Tibial nerve (tissue), 4 donors: ENCODE data around the gene ELL. TPM values are rescaled to one million over a fixed set of nuclear protein-coding genes. Genes with fewer than 3 reads are reported as not detected.

Experiments used
- DNase-seq, 2 donors: peaks; one replicate each; pipeline ENCODE4 v3.0.0-alpha.2; 2019; ENCODE audit warnings: low spot score in 2 of 2
- H3K27ac ChIP-seq, 4 donors: fragments of 200-600 bp; sonication (generic) in 3 of 4; one replicate each; pipeline ENCODE4 v1.5.1; 2017 to 2019; ENCODE audit warnings: mild to moderate bottlenecking in 1 of 4
- H3K27me3 ChIP-seq, 2 donors: fragments of 200-600 bp; sonication (generic) in 1 of 2; one replicate each; pipeline versions ENCODE4 v1.5.1 to v1.6.0; 2017 to 2019
- H3K36me3 ChIP-seq, 3 donors: fragments of 200-600 bp; sonication (generic); one replicate each; pipeline ENCODE4 v1.5.1; 2018 to 2019
- H3K4me1 ChIP-seq, 4 donors: fragments of 200-600 bp; sonication (generic) in 3 of 4; one replicate each; pipeline ENCODE4 v1.5.1; 2017 to 2019
- H3K4me3 ChIP-seq, 4 donors: fragments of 200-600 bp; sonication (generic) in 3 of 4; one replicate each; pipeline ENCODE4 v1.5.1; 2017 to 2019; ENCODE audit warnings: mild to moderate bottlenecking in 1 of 4, moderate library complexity in 1 of 4
- H3K9me3 ChIP-seq, 4 donors: fragments of 200-600 bp; sonication (generic) in 3 of 4; one replicate each; pipeline ENCODE4 v1.5.1; 2017 to 2019
- CTCF ChIP-seq, 5 experiments: fragments of 200-600 bp in 3 of 5; fragments of 450-650 bp in 2 of 5; sonication (generic) in 3 of 5; IDR thresholded peaks; one replicate each; pipeline ENCODE4 v1.5.1; 2016 to 2019; ENCODE audit warnings: antibody characterized with exemption in 5 of 5, mild to moderate bottlenecking in 3 of 5, moderate library complexity in 2 of 5
- EP300 ChIP-seq, 2 donors: sonication (generic); formaldehyde crosslinking; IDR thresholded peaks; one replicate each; pipeline ENCODE4 v1.6.1; 2017; ENCODE audit warnings: antibody characterized with exemption in 2 of 2, mild to moderate bottlenecking in 1 of 2
- POLR2A ChIP-seq, 2 donors: fragments of 450-650 bp; IDR thresholded peaks; one replicate each; pipeline ENCODE4 v1.6.1; 2017; ENCODE audit warnings: antibody characterized with exemption in 2 of 2, mild to moderate bottlenecking in 2 of 2, moderate library complexity in 2 of 2
- WGBS, 2 donors: methylation state at CpG; one replicate each; pipeline ENCODE4 v1.1.5; 2018; 5-methylcytosine and 5-hydroxymethylcytosine counted together
- total RNA-seq, 4 donors: library from RNA; depleted of rRNA; stranded (reverse); fragments of >200 nt; gene quantifications; one replicate each; pipeline ENCODE4 v1.1.0, GENCODE V29; 2016

Gene ELL
- total RNA-seq, 4 donors from 2014 or later: 13.8 to 45.9 (median 26.0) TPM

- TF ChIP-seq EP300 (IDR thresholded peaks at IDR 0.05) (no peak), CTCF (IDR thresholded peaks at IDR 0.05) (no peak), POLR2A (IDR thresholded peaks at IDR 0.05) (no peak)
- Histone ChIP-seq H3K27ac (no peak overlapping the region), H3K36me3 (peaks cover 2 to 74% (median 11%) of the 10 kb centered on the region in 3 donors), H3K4me3 (no peak overlapping the region), H3K9me3 (no peaks in the 10 kb centered on the region), H3K27me3 (no peaks in the 10 kb centered on the region), H3K4me1 (peaks cover 0 to 22% (median 11%) of the 10 kb centered on the region in 4 donors)
- 90 to 96% methylated on average over 18 to 19 of the region's 19 CpGs for WGBS, 2 donors
- DNase-seq: no peak
Observed at GRCh38 chr19:18539372-18539771, 17.5 kb upstream of the ELL start.

DNA sequence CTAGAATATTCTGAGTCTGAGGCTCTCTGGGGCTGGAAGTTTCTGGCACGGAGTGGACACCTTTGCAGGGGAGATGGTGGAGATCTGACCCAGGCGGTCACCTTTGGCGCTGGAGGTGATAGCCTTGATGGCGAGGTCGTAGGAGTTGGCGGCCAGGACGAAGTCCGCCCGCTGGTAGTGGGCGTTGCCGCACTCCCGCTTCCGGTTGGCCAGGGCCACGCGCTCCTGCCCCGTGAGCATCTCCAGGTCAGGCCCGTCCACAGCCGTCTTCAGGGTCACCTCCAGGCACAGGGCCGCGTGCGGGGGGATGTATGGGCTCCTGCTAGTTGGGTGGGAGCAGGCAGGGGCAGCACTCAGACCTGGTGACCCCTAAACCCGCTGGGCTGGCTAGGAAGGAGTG is 16.2 kb upstream of the ELL start:
- WGBS, 2 donors: 88 to 91% methylated on average over 13 to 20 of the region's 22 CpGs
- no peak overlapping the region for H3K27ac ChIP-seq
- H3K27me3 ChIP-seq: no peaks in the 10 kb centered on the region
- no peak overlapping the region for H3K4me3 ChIP-seq
- DNase-seq: no peak
- H3K36me3 ChIP-seq: peaks cover 2 to 86% (median 11%) of the 10 kb centered on the region in 3 donors
- H3K9me3 ChIP-seq: no peaks in the 10 kb centered on the region
- H3K4me1 ChIP-seq: peaks cover 0 to 15% (median 8%) of the 10 kb centered on the region in 4 donors
- TF ChIP-seq CTCF (IDR thresholded peaks at IDR 0.05): no peak
- no peak for TF ChIP-seq POLR2A (IDR thresholded peaks at IDR 0.05)
- no peak for TF ChIP-seq EP300 (IDR thresholded peaks at IDR 0.05)

DNA sequence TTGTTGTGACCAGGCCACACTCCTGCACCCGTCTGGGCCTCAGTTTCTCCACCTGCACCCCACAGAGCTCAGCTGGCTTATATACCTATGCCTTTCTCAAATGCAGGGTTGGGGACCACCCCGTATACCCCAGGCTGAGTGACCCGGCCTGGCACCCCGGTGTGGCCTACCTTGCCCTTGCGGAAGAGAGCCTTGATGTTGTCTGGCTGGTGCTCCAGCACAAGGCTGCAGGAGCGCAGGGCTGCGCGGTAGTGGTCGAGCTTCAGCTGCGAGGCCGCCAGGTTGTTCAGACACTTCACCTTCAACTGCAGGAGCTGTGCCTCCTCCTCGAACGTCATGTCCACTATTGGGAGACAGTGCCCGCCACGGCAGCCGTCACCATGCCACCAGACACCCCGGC is 15.6 kb upstream of the ELL start:
- no peak overlapping the region for H3K4me3 ChIP-seq
- peaks cover 0 to 13% (median 8%) of the 10 kb centered on the region in 4 donors for H3K4me1 ChIP-seq
- H3K36me3 ChIP-seq: peaks cover 2 to 93% (median 11%) of the 10 kb centered on the region in 3 donors
- no peak for DNase-seq
- no peaks in the 10 kb centered on the region for H3K27me3 ChIP-seq
- no peak overlapping the region for H3K27ac ChIP-seq
- no peaks in the 10 kb centered on the region for H3K9me3 ChIP-seq
- TF ChIP-seq CTCF (IDR thresholded peaks at IDR 0.05) (no peak), POLR2A (IDR thresholded peaks at IDR 0.05) (no peak), EP300 (IDR thresholded peaks at IDR 0.05) (no peak)
- WGBS, 2 donors: 88 to 95% methylated on average over 7 to 11 of the region's 17 CpGs

DNA sequence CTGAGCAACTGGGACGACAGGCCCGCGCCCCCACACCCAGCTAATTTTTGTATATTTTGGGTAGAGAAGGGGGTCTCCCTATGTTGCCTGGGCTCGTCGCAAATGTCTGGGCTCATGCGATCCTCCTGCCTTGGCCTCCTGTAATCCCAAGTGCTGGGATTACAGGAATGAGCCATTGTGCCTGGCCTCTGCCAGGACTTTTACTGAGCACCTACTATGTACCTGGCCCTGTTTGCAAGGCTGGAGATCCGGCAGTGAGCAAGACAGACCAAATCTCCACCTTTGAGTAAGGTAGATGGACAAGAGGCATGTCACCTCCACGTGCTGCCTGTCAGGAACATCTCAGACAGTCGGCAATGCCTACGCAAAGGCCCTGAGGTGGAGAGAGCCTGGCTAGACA is 14.6 kb upstream of the ELL start:
- 96 to 97% methylated on average over 10 of the region's 10 CpGs for WGBS, 2 donors

GRCh38 chr19:18533058-18533457 is 11.2 kb upstream of the ELL start:
- no peak overlapping the region for H3K4me3 ChIP-seq
- peaks cover 2 to 79% (median 12%) of the 10 kb centered on the region in 3 donors for H3K36me3 ChIP-seq
- WGBS, 2 donors: 89 to 92% methylated on average over 4 of the region's 4 CpGs

More for the DNA sequence above, 14.6 kb upstream of the ELL start:
- Histone ChIP-seq H3K4me1 (peaks cover 0 to 4% (median under 1%) of the 10 kb centered on the region in 4 donors), H3K4me3 (no peak overlapping the region), H3K36me3 (peaks cover 2 to 100% (median 17%) of the 10 kb centered on the region in 3 donors), H3K9me3 (no peaks in the 10 kb centered on the region), H3K27ac (no peak overlapping the region), H3K27me3 (no peaks in the 10 kb centered on the region)
- DNase-seq: no peak
- no peak for TF ChIP-seq EP300 (IDR thresholded peaks at IDR 0.05)
- TF ChIP-seq CTCF (IDR thresholded peaks at IDR 0.05): no peak
- TF ChIP-seq POLR2A (IDR thresholded peaks at IDR 0.05): no peak

More at GRCh38 chr19:18533058-18533457, 11.2 kb upstream of the ELL start:
- no peak for DNase-seq
- Histone ChIP-seq H3K27ac (no peak overlapping the region), H3K4me1 (no peaks in the 10 kb centered on the region), H3K9me3 (no peaks in the 10 kb centered on the region), H3K27me3 (no peaks in the 10 kb centered on the region)
- TF ChIP-seq CTCF (IDR thresholded peaks at IDR 0.05) (no peak), POLR2A (IDR thresholded peaks at IDR 0.05) (no peak), EP300 (IDR thresholded peaks at IDR 0.05) (no peak)
